GM15510 (cell line): ENCODE measurements around the gene ENPP1.

Source experiments
- POLR2A ChIP-seq: IDR thresholded peaks from 3 replicates; pipeline ENCODE4 v1.6.1; 2011; ENCODE audit warnings: borderline replicate concordance; ENCODE audit not compliant: insufficient read length; ENCODE audit errors: extremely low read depth

ENPP1 gene

DNA sequence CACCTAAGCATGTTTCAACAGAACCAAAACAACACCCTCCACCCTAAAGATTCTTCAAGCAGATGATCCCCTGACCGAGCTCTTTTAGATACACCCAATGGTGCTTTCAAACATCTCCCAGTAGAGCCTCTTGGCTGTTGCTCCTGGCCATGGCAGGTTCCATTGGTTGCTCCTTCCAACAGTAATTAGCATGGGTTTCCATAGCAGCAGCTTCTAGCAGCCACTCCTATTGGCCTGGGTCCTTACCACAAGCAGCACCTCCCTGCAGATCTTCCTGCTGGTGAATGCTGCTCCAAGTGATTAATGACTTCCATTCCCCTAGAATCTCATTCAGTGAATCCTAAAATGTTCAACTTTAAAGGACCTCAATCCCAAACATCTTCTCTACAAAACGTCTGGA lies 129.4 kb downstream of the ENPP1 start:
- no peak for TF ChIP-seq POLR2A

GRCh38 chr6:131937703-131938631 lies 130.1 kb downstream of the ENPP1 start:
- no peak for TF ChIP-seq POLR2A
